T-helper 2 cell treated with Interferon-gamma antibody and Interleukin-4, amounts not matched to agents 100 ng/mL and 5 ng/mL, for 36 hours (primary cell): ENCODE results near the gene ELL. TPM values are rescaled to one million over a fixed set of nuclear protein-coding genes. Genes with fewer than 3 reads are reported as not detected.

ENCODE experiments used
- intact Hi-C: fragments of 100-400 bp; cut with micrococcal nuclease; formaldehyde crosslinking; loops from one replicate; pipeline ENCODE4 v1.15.1; 2023
- total RNA-seq: library from RNA; stranded (reverse); gene quantifications from 2 replicates; pipeline ENCODE4 v1.2.3, GENCODE V29; 2022

The ELL gene
- total RNA-seq, 1 donor from 2014 or later, result 23.3 TPM

GRCh38 chr19:18532168-18532890 is 10.5 kb upstream of the ELL start:
- intact Hi-C loops, result no loop called here

- intact Hi-C loops, result no loop called here
These were observed 9.6 kb upstream of the ELL start for GRCh38 chr19:18531485-18531884.

- intact Hi-C loops, result no loop called here
These were observed 7.9 kb upstream of the ELL start for GRCh38 chr19:18529782-18530181.

- intact Hi-C loops, result no loop called here
These were observed 4.4 kb upstream of the ELL start for GRCh38 chr19:18526316-18526715.

GRCh38 chr19:18523841-18524240 is 2.0 kb upstream of the ELL start:
- intact Hi-C loops, result loop anchor here (5.0 kb wide), 2 partner anchors 57 to 508 kb away; partner anchors contain the start of genes ARMC6 and SUGP2

- intact Hi-C loops, result loop anchor here (1.0 to 5.0 kb wide), 10 partner anchors 20 to 509 kb away; partner anchors contain the start of genes ARMC6, COPE, CRTC1 and DDX49
These were observed 1.1 kb upstream of the ELL start for GRCh38 chr19:18522862-18523440.

GRCh38 chr19:18522124-18522861 is 423 bp upstream of the ELL start:
- intact Hi-C loops, result loop anchor here (1.0 to 5.0 kb wide), 10 partner anchors 21 to 510 kb away; partner anchors contain the start of genes ARMC6, COPE, CRTC1 and DDX49

- intact Hi-C loops, result loop anchor here (5.0 kb wide), 2 partner anchors 54 to 511 kb away; partner anchors contain the start of genes ARMC6 and SUGP2
These were observed 800 bp downstream of the ELL start for GRCh38 chr19:18520848-18521691.

GRCh38 chr19:18519962-18520847 is 1.7 kb downstream of the ELL start:
- intact Hi-C loops, result loop anchor here (5.0 kb wide), 2 partner anchors 53 to 512 kb away; partner anchors contain the start of genes ARMC6 and SUGP2

GRCh38 chr19:18518639-18519038 is 3.2 kb downstream of the ELL start:
- intact Hi-C loops, result no loop called here

GRCh38 chr19:18517606-18518005 is 4.3 kb downstream of the ELL start:
- intact Hi-C loops, result no loop called here

GRCh38 chr19:18515959-18516358 is 5.9 kb downstream of the ELL start:
- intact Hi-C loops, result no loop called here

- intact Hi-C loops, result no loop called here
These were observed 6.8 kb downstream of the ELL start for GRCh38 chr19:18514800-18515682.

- intact Hi-C loops, result no loop called here
These were observed 8.0 kb downstream of the ELL start for GRCh38 chr19:18513868-18514267.

- intact Hi-C loops, result no loop called here
These were observed 11.7 kb downstream of the ELL start for GRCh38 chr19:18510216-18510615.

GRCh38 chr19:18508585-18508984 is 13.3 kb downstream of the ELL start:
- intact Hi-C loops, result no loop called here

GRCh38 chr19:18507727-18508440 is 14.0 kb downstream of the ELL start:
- intact Hi-C loops, result no loop called here

GRCh38 chr19:18507021-18507726 is 14.7 kb downstream of the ELL start:
- intact Hi-C loops, result no loop called here
